Measurements from ENCODE around the gene CFB. TPM values are rescaled to one million over a fixed set of nuclear protein-coding genes. Genes with fewer than 3 reads are reported as not detected.
A peak's percentile ranks its signal among the peaks of the same experiment; 100 is the strongest.

The CFB gene
- total and polyA plus RNA-seq, 9 of the 15 experiments (the other 6 are each of a cell fraction or from before 2014, with no cell fraction given): 0.08 to 0.91 (median 0.22) TPM; not detected in 4

- no peak for TF ChIP-seq GTF3C2 (IDR thresholded peaks at IDR 0.05; ENCODE audit: borderline replicate concordance, extremely low read depth, insufficient read length)
- TF ChIP-seq TFAM (CRISPR knock-in tag; conservative IDR thresholded peaks at IDR 0.05): no peak
- no peak for TF ChIP-seq ZNF431 (CRISPR knock-in tag; IDR thresholded peaks at IDR 0.05)
- TF ChIP-seq MXD1 (CRISPR knock-in tag; IDR thresholded peaks at IDR 0.05; ENCODE audit: borderline replicate concordance, poor library complexity, severe bottlenecking): no peak
- TF ChIP-seq TAF1 (IDR thresholded peaks at IDR 0.05; ENCODE audit: control insufficient read depth, extremely low read depth, insufficient read depth, low read length, severe bottlenecking): no peak
- 0 out of 2 replicates have a peak, but pooled peaks have one; percentile 48 for TF ChIP-seq SMARCE1 (IDR thresholded peaks at IDR 0.05)
- TF ChIP-seq POLR2H (tag; IDR thresholded peaks at IDR 0.05; ENCODE audit: low read depth): no peak
- TF ChIP-seq ETS1 (conservative IDR thresholded peaks at IDR 0.05; ENCODE audit: control insufficient read depth, low read depth, low read length): no peak
- no peak for TF ChIP-seq TARDBP (IDR thresholded peaks at IDR 0.05)
- no peak for TF ChIP-seq RBM34 (IDR thresholded peaks at IDR 0.05; ENCODE audit: borderline replicate concordance, insufficient read depth, low read length)
- TF ChIP-seq STAT5B (CRISPR knock-in tag; IDR thresholded peaks at IDR 0.05): no peak
- TF ChIP-seq ZNF76 (CRISPR knock-in tag; IDR thresholded peaks at IDR 0.05; ENCODE audit: borderline replicate concordance): peak; percentile 81; the same call in 1 of the 2 replicates
- TF ChIP-seq FOXK1 (CRISPR knock-in tag; IDR thresholded peaks at IDR 0.05; ENCODE audit: borderline replicate concordance): peak; percentile 86; the same call in 1 of the 2 replicates
- TF ChIP-seq PTTG1 (tag; IDR thresholded peaks at IDR 0.05; ENCODE audit: low read depth): no peak
- TF ChIP-seq ZBTB12 (CRISPR knock-in tag; IDR thresholded peaks at IDR 0.05): no peak
- TF ChIP-seq IRF2 (CRISPR knock-in tag; IDR thresholded peaks at IDR 0.05): no peak
- TF ChIP-seq NR2C1 (IDR thresholded peaks at IDR 0.05): 0 out of 2 replicates have a peak, but pooled peaks have one; percentile 23
- peak; percentile 60; the same call in 1 of the 2 replicates for TF ChIP-seq NR2C1 (tag; IDR thresholded peaks at IDR 0.05)
- TF ChIP-seq MYNN (IDR thresholded peaks at IDR 0.05): no peak
- no peak for TF ChIP-seq MYNN (CRISPR knock-in tag; IDR thresholded peaks at IDR 0.05)
- TF ChIP-seq ATF6 (CRISPR knock-in tag; IDR thresholded peaks at IDR 0.05): no peak; the same call in 1 of the 2 replicates
Observed at GRCh38 chr6:31972709-31973350, 26.9 kb downstream of the CFB start (continued).
